ENCODE data around the gene FBLN2.

The FBLN2 gene

GRCh38 chr3:13622356-13622755 lies 73.4 kb downstream of the FBLN2 start:
- no peak for DNase-seq (ENCODE audit: low read depth, low spot score)

- no peak for DNase-seq (ENCODE audit: low read depth, low spot score)
These were observed 74.3 kb downstream of the FBLN2 start for GRCh38 chr3:13623101-13623654.

GRCh38 chr3:13624021-13624420 lies 75.1 kb downstream of the FBLN2 start:
- no peak for DNase-seq (ENCODE audit: low read depth, low spot score)

GRCh38 chr3:13624671-13625125 lies 75.8 kb downstream of the FBLN2 start:
- DNase-seq (ENCODE audit: low read depth, low spot score) = no peak

- no peak for DNase-seq (ENCODE audit: low read depth, low spot score)
These were observed 77.5 kb downstream of the FBLN2 start for GRCh38 chr3:13626396-13626795.

GRCh38 chr3:13626915-13627460 lies 78.1 kb downstream of the FBLN2 start:
- no peak for DNase-seq (ENCODE audit: low read depth, low spot score)

- DNase-seq (ENCODE audit: low read depth, low spot score) = no peak
These were observed 78.8 kb downstream of the FBLN2 start for GRCh38 chr3:13627681-13628080.

- no peak for DNase-seq (ENCODE audit: low read depth, low spot score)
These were observed 79.5 kb downstream of the FBLN2 start for GRCh38 chr3:13628432-13628831.

GRCh38 chr3:13628841-13629551 lies 80.1 kb downstream of the FBLN2 start:
- DNase-seq (ENCODE audit: low read depth, low spot score) = no peak

- no peak for DNase-seq (ENCODE audit: low read depth, low spot score)
These were observed 80.7 kb downstream of the FBLN2 start for GRCh38 chr3:13629644-13630043.

- no peak for DNase-seq (ENCODE audit: low read depth, low spot score)
These were observed 82.3 kb downstream of the FBLN2 start for GRCh38 chr3:13631256-13631655.

GRCh38 chr3:13633176-13633575 lies 84.3 kb downstream of the FBLN2 start:
- DNase-seq (ENCODE audit: low read depth, low spot score) = no peak

- DNase-seq (ENCODE audit: low read depth, low spot score) = no peak
These were observed 85.2 kb downstream of the FBLN2 start for GRCh38 chr3:13634151-13634550.

- DNase-seq (ENCODE audit: low read depth, low spot score) = no peak
These were observed 85.7 kb downstream of the FBLN2 start for GRCh38 chr3:13634615-13635014.

GRCh38 chr3:13636186-13636585 lies 87.3 kb downstream of the FBLN2 start:
- DNase-seq (ENCODE audit: low read depth, low spot score) = no peak

GRCh38 chr3:13636874-13637273 lies 87.9 kb downstream of the FBLN2 start:
- DNase-seq (ENCODE audit: low read depth, low spot score) = no peak

- no peak for DNase-seq (ENCODE audit: low read depth, low spot score)
These were observed 88.5 kb downstream of the FBLN2 start for GRCh38 chr3:13637311-13637891.

- no peak for DNase-seq (ENCODE audit: low read depth, low spot score)
These were observed 89.0 kb downstream of the FBLN2 start for GRCh38 chr3:13637953-13638352.

GRCh38 chr3:13638927-13639326 lies 90.0 kb downstream of the FBLN2 start:
- DNase-seq (ENCODE audit: low read depth, low spot score) = no peak

- no peak for DNase-seq (ENCODE audit: low read depth, low spot score)
These were observed 93.7 kb downstream of the FBLN2 start for GRCh38 chr3:13642597-13642996.

- no peak for DNase-seq (ENCODE audit: low read depth, low spot score)
These were observed 95.6 kb downstream of the FBLN2 start for GRCh38 chr3:13644341-13645117.
